Measurements from ENCODE around the gene SLC4A4. TPM values are rescaled to one million over a fixed set of nuclear protein-coding genes. Genes with fewer than 3 reads are reported as not detected.
A peak's percentile ranks its signal among the peaks of the same experiment; 100 is the strongest.

The SLC4A4 gene
- total and polyA plus RNA-seq, 2 donors (not counting 1 experiment from before 2014, with no cell fraction given) = 12.2 to 33.4 TPM

GRCh38 chr4:71602289-71602900 lies 263.6 kb downstream of the SLC4A4 start:
- Histone ChIP-seq H3K9ac (ENCODE audit: insufficient read depth, low read length) (no peak overlapping the region), H3K79me2 (ENCODE audit: control insufficient read depth, insufficient read depth, low read length) (no peaks in the 10 kb centered on the region), H3K36me3 (ENCODE audit: control insufficient read depth, insufficient read depth, low read length) (no peaks in the 10 kb centered on the region), H4K20me1 (ENCODE audit: control insufficient read depth, extremely low read depth, insufficient read depth, low read length) (no peaks in the 10 kb centered on the region), H3K27me3 (ENCODE audit: control insufficient read depth, insufficient read depth, low read length) (no peaks in the 10 kb centered on the region), H3K4me3 (replicated peaks in 1 of 4; ENCODE audit: control extremely low read depth in 1 of 4, insufficient read depth in 1 of 4, low read depth in 3 of 4, low read length in 4 of 4) (no peak overlapping the region), H2AFZ (ENCODE audit: low read length) (no peak overlapping the region), H3K4me2 (ENCODE audit: extremely low read depth, insufficient read depth, low read length) (no peak overlapping the region), H3K9me3 (ENCODE audit: control insufficient read depth, insufficient read depth, low read depth, low read length) (no peaks in the 10 kb centered on the region), H3K27ac (ENCODE audit: insufficient read depth, low read length) (no peak overlapping the region), H3K4me1 (ENCODE audit: control insufficient read depth, extremely low read depth, insufficient read depth, low read length) (no peaks in the 10 kb centered on the region)
- TF ChIP-seq EZH2 (IDR thresholded peaks at IDR 0.05; ENCODE audit: low read length, missing control alignments) (no peak), CTCF (conservative IDR thresholded peaks at IDR 0.05 in 1 of 2, IDR thresholded peaks at IDR 0.05 in 1 of 2; ENCODE audit: low read depth in 1 of 2, low read length in 2 of 2) (no peak)
- peak in 1 of 2 donors; percentile 84 for DNase-seq (ENCODE audit: low read depth in 2 of 2)

GRCh38 chr4:71604785-71605184 lies 266.0 kb downstream of the SLC4A4 start:
- H3K4me1 ChIP-seq (ENCODE audit: control insufficient read depth, extremely low read depth, insufficient read depth, low read length) = no peaks in the 10 kb centered on the region
- no peaks in the 10 kb centered on the region for H4K20me1 ChIP-seq (ENCODE audit: control insufficient read depth, extremely low read depth, insufficient read depth, low read length)
- H3K27ac ChIP-seq (ENCODE audit: insufficient read depth, low read length) = no peak overlapping the region
- no peaks in the 10 kb centered on the region for H3K27me3 ChIP-seq (ENCODE audit: control insufficient read depth, insufficient read depth, low read length)
- H3K4me3 ChIP-seq (replicated peaks in 1 of 4; ENCODE audit: control extremely low read depth in 1 of 4, insufficient read depth in 1 of 4, low read depth in 3 of 4, low read length in 4 of 4) = no peak overlapping the region
- no peaks in the 10 kb centered on the region for H3K9me3 ChIP-seq (ENCODE audit: control insufficient read depth, insufficient read depth, low read depth, low read length)
- no peak for DNase-seq (ENCODE audit: low read depth in 2 of 2)
- H2AFZ ChIP-seq (ENCODE audit: low read length) = no peak overlapping the region
- TF ChIP-seq CTCF (conservative IDR thresholded peaks at IDR 0.05 in 1 of 2, IDR thresholded peaks at IDR 0.05 in 1 of 2; ENCODE audit: low read depth in 1 of 2, low read length in 2 of 2) = no peak
- TF ChIP-seq EZH2 (IDR thresholded peaks at IDR 0.05; ENCODE audit: low read length, missing control alignments) = no peak
- H3K36me3 ChIP-seq (ENCODE audit: control insufficient read depth, insufficient read depth, low read length) = no peaks in the 10 kb centered on the region
- H3K4me2 ChIP-seq (ENCODE audit: extremely low read depth, insufficient read depth, low read length) = no peak overlapping the region
- no peaks in the 10 kb centered on the region for H3K79me2 ChIP-seq (ENCODE audit: control insufficient read depth, insufficient read depth, low read length)
- H3K9ac ChIP-seq (ENCODE audit: insufficient read depth, low read length) = no peak overlapping the region

GRCh38 chr4:71607109-71607508 lies 268.3 kb downstream of the SLC4A4 start:
- Histone ChIP-seq H4K20me1 (ENCODE audit: control insufficient read depth, extremely low read depth, insufficient read depth, low read length) (no peaks in the 10 kb centered on the region), H3K9ac (ENCODE audit: insufficient read depth, low read length) (no peak overlapping the region), H3K27me3 (ENCODE audit: control insufficient read depth, insufficient read depth, low read length) (no peaks in the 10 kb centered on the region), H3K27ac (ENCODE audit: insufficient read depth, low read length) (no peak overlapping the region), H2AFZ (ENCODE audit: low read length) (no peak overlapping the region), H3K4me3 (replicated peaks in 1 of 4; ENCODE audit: control extremely low read depth in 1 of 4, insufficient read depth in 1 of 4, low read depth in 3 of 4, low read length in 4 of 4) (no peak overlapping the region), H3K36me3 (ENCODE audit: control insufficient read depth, insufficient read depth, low read length) (no peaks in the 10 kb centered on the region), H3K9me3 (ENCODE audit: control insufficient read depth, insufficient read depth, low read depth, low read length) (no peaks in the 10 kb centered on the region), H3K79me2 (ENCODE audit: control insufficient read depth, insufficient read depth, low read length) (no peaks in the 10 kb centered on the region), H3K4me1 (ENCODE audit: control insufficient read depth, extremely low read depth, insufficient read depth, low read length) (no peaks in the 10 kb centered on the region), H3K4me2 (ENCODE audit: extremely low read depth, insufficient read depth, low read length) (no peak overlapping the region)
- no peak for DNase-seq (ENCODE audit: low read depth in 2 of 2)
- TF ChIP-seq EZH2 (IDR thresholded peaks at IDR 0.05; ENCODE audit: low read length, missing control alignments) (no peak), CTCF (conservative IDR thresholded peaks at IDR 0.05 in 1 of 2, IDR thresholded peaks at IDR 0.05 in 1 of 2; ENCODE audit: low read depth in 1 of 2, low read length in 2 of 2) (no peak)

Measured in fibroblast of lung (primary cell).